ENCODE data around the gene HOOK1.
"Not testable (repeated sequence)": the region's sequence is repeated elsewhere in the genome, so short reads cannot be mapped to it uniquely, and the experiment has no call there.

Gene HOOK1

DNA sequence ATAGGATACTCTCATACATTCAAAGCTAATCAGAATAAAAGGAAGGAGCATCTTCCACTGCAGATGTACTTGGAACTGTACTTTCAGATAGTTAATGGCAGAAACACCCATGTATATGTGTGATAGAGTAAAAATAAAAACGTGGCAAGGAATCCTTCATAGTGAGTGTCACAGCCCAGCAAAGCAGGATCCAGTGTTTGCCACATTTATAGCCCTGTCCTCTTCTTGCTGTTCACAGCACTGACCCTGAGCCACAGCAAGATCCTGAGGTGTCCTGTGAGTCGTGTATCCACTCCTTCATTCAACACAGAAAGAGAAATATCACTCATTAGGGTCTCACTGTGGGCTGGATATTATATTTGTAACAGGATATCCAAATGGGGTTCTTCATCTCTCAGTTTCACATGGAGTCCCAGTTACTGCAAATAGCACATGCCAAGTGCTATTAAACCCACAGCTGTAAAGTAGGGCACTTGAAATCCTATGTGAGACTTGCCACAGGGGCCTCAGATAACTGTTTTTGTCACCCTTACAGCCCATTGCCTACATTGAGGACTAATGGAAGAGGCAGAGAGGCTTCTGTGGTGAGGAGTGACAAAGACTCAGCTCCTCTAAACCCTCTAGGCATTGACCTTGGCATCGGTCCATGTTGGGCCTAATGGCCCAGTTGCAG is 70.5 kb downstream of the HOOK1 start:
- no peak for DNase-seq (ENCODE audit: low read depth, low spot score)

DNA sequence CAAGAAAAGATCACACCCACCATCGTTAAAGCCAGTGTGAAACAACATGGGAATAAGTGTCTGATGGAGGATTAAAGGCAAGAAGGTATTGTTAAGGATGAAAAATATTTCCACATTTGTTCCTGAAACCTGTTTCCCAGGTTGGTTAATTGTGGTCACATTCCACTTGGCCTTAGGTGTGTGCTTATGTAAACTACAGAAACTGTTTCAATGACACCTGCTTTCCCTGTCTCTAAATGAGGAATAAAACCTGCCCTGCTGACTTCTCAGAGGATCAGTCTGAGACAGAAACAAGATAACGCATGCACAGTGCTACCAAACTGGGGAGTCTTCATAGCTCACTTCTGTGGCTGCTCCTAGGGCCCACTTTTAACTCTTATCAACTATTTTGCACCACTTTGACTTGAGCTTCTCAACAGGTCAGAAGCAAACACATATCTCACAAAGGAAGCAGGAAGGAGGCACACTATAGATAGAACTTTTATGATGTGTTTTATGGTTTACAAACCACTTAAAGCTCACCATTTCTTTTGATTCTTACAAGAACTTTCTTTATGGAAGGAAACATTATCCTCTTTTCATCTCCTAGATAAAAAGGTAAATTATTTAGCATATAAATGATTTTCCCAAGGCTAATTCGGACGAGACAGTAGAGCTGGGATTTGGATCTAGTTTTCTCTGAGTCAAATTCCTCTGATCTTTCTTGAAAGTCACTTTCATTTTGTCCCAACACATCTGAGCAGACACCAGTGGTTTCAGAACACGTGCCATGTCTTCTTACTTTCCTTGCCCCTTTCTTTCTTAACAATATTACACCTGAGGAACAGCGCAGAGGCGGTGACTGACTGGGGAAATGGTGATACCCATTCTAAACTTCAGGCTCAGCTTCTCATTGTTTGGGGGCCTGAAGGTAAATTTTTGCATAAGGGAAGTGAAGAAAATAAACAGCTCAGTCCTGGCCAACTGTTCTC is 78.4 kb downstream of the HOOK1 start:
- DNase-seq (ENCODE audit: low read depth, low spot score) = no peak

GRCh38 chr1:59897165-59897564 is 82.4 kb downstream of the HOOK1 start:
- DNase-seq (ENCODE audit: low read depth, low spot score) = no peak

DNA sequence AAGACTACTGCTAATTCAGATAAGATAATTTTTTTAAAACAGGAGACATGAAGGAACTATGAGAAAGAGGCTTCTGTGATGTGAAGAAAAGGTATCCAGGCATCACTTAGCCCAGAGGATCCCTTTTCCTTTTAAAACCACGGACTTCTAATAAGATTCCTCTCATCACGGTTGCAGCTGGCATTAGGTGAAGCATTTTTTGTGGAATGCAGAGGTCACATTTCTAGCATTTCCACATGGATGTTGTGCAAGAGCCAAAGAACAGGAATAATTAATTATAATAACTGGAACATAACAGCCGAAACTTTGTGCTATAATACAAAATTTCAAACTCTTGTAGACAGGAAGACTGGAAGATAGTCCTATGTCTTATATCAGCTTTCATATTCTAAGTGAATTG is 84.2 kb downstream of the HOOK1 start:
- no peak for DNase-seq (ENCODE audit: low read depth, low spot score)

- DNase-seq (ENCODE audit: low read depth, low spot score) = no peak
Measured at GRCh38 chr1:59900640-59901039, 85.9 kb downstream of the HOOK1 start.

DNA sequence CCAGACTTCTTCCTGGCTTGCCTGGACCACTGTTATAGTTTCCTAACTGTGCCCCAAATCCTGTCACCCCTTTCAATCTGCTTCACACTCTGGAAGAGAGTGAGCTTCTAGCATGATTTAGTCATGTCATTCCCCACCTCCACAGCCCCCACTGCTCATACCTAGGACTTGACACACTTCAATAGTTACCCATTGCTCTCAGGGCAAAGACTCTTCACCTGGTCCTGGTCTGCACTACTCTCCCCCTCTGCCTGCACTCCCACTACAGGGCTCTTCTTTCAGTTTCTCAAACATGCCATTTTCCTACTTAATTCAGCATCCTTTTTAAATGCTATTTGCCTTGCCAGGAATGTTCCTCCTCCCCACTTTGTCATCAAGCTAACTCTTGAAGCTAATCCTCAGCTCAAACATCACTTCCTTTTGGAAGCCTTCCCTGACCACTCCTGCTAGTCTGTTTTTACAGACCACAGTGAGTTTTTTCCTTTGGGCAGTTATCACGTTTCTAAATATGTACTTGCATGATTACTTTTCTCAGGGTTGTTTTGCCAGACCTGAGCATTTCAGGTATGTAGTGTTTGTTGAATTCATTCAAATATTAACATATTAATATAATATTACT is 87.1 kb downstream of the HOOK1 start:
- DNase-seq (ENCODE audit: low read depth, low spot score) = no peak

- DNase-seq (ENCODE audit: low read depth, low spot score) = no peak
Measured at GRCh38 chr1:59903141-59903754, 88.5 kb downstream of the HOOK1 start.

GRCh38 chr1:59906931-59907330 is 92.2 kb downstream of the HOOK1 start:
- DNase-seq (ENCODE audit: low read depth, low spot score) = no peak

DNA sequence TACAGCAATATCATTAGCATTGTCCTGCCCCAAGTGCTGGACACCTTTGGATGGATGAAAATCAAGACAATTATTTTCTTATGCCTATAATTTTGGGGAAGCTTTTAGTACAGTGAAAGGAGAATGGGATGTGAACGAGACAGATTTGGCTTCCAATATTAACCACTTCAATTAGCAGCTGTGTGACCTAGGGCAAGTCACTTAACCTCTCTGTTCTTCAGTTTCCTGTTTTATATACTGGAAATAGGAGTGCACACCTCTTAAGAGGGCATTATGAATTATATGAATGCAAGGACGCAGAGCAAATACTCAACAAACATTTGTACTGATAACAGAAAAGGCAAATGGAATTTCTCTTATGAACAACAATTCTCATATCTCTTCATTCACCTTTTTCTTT is 93.3 kb downstream of the HOOK1 start:
- no peak for DNase-seq (ENCODE audit: low read depth, low spot score)

DNA sequence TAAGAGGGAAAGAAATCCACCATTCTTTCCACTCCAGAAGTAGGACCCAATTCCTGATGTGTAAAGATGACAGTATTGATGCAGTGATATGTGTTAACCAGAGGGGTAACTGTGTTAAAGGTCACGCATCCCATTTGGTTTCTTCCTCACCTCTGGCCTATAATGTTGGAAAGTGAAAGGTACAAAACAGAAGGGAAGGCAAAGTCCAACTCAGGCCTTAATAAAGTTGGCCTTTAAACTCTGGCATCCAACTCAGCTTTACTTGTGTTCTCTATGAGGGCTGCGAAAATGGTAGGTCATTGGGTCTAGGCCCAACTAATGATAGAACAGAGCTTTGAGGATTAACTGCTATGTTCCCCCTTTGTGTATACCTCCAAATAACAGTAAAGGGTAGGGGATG is 93.9 kb downstream of the HOOK1 start:
- no peak for DNase-seq (ENCODE audit: low read depth, low spot score)

- DNase-seq (ENCODE audit: low read depth, low spot score) = not testable (repeated sequence)
Measured at GRCh38 chr1:59914791-59915286, 100.1 kb downstream of the HOOK1 start.

- DNase-seq (ENCODE audit: low read depth, low spot score) = no peak
Measured at GRCh38 chr1:59915516-59915915, 100.8 kb downstream of the HOOK1 start.

DNA sequence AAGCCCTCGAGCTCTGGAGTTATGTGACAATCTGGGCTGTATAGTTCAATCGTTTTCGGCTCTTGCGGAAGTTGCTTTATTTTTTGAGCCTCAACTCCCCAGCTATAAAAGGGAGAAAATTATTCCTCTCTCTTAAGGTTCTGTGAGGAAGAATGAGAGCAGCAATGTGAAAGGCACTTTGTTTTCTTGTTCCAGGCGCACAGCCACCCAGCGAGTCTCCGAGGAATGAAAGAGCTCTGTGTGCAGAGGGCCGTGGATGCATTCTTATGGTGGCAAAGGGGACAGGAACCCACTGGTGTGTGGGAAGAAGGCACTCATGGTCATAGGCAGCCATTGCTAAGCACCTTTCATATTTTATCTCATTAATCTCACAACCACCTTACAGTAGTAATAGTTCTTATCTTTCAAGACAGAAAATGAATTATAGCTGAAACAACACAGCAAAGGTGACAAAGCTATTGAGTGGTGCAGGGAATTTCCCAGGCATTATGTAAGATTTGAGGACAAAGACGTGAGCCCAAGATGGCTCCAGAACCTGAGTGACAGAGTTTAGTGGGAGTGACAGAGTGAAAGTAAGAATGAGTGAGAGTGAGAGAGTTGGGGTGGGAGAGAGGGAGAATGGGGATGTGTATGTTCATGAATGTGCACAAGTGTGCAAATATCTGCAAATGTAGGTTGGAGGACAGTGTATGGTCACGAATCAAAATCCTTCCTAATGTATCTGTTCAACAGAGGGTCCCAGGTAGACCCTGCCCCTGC is 102.5 kb downstream of the HOOK1 start:
- no peak for DNase-seq (ENCODE audit: low read depth, low spot score)

DNA sequence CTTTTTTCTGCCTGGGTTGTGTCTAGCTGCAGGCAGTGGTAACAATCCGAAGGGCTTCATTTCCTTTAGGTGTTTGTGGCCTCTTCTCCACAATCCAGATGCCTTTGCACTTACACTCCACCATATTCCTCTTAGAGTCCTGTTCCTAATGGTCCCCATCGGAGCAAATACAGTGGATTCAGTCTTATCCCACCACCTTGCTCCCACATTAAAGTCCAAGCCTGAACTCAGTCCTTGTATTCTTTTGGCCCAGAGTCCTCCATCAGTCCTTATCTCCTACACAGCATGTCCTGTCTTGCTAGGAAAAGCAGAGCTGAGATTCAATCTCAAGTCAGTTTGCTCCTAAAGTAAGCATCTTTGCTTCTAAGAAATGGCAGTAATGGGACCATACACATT is 103.0 kb downstream of the HOOK1 start:
- DNase-seq (ENCODE audit: low read depth, low spot score) = no peak

- DNase-seq (ENCODE audit: low read depth, low spot score) = no peak
Measured at GRCh38 chr1:59919746-59920145, 105.0 kb downstream of the HOOK1 start.

GRCh38 chr1:59921258-59921899 is 106.6 kb downstream of the HOOK1 start:
- DNase-seq (ENCODE audit: low read depth, low spot score) = not testable (repeated sequence)

- DNase-seq (ENCODE audit: low read depth, low spot score) = no peak
Measured at GRCh38 chr1:59924653-59925052, 109.9 kb downstream of the HOOK1 start.
